NCI-H1105 (cell line): ENCODE results near the gene IQCK.
"Not testable (repeated sequence)": the region's sequence is repeated elsewhere in the genome, so short reads cannot be mapped to it uniquely, and the experiment has no call there.

Experiments
- DNase-seq: peaks from one replicate; lab custom pipeline; 2025; lab: John Stamatoyannopoulos, UW

Gene IQCK

GRCh38 chr16:19757762-19758595, 39.9 kb downstream of the IQCK start:
- DNase-seq, result no peak

- no peak for DNase-seq
Observed at GRCh38 chr16:19760356-19761060, 42.4 kb downstream of the IQCK start.

GRCh38 chr16:19765860-19766553, 47.9 kb downstream of the IQCK start:
- no peak for DNase-seq

DNA sequence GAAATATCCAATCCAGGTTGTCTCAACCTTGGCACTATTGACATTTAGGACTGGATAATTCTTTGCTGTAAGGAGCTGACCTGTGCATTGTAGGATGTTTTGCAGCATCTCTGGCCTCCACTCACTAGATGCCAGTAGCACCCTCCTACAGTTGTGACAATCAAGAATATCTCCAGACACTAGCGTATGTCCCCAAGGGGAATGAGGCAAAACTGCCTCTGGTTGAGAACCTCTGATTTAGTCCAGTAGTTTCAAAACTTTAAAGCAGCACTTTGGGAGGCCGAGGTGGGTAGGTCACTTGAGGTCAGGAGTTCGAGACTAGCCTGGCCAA, 48.4 kb downstream of the IQCK start:
- DNase-seq, result no peak

GRCh38 chr16:19766988-19767387, 48.9 kb downstream of the IQCK start:
- DNase-seq, result no peak

DNA sequence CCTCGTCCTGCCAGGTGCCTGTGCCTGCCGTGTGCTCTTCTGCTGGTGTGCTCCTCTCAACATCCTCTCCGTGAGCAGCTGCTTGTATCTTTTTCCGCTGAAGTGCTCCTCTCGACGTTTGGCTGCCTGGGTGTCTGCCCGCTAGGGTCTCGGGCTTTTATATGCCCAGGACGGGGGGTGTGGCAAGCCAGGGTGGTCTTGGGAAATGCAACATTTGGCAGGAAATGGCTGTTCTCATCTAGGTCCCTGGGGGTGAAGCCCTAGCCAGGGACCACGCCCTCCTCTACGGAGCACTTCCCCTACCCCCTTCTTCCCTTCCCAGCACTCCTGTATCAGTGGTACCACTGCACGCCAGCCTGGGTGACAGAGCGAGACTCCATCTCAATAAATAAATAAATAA, 49.4 kb downstream of the IQCK start:
- no peak for DNase-seq

DNA sequence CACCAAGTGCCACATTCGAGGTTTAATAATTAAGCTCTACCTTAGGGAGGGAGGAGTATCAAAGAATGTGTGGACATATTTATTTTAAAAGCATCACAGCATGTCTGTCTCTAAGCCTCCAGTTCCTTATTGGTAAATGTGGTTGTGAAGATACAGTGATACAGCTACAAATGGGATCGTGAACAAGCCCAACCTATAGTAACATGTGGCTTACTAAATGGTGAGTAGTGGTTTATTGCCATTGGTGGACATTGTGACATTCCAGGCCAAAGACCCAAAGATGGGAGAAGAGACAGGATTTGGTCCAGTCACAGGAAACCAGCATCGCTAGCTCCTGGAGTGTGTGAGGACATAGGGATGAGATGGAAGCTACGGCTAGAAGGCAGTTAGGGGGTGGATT, 51.2 kb downstream of the IQCK start:
- no peak for DNase-seq

GRCh38 chr16:19771040-19771439, 53.0 kb downstream of the IQCK start:
- DNase-seq, result no peak

GRCh38 chr16:19771796-19772195, 53.7 kb downstream of the IQCK start:
- DNase-seq, result no peak

GRCh38 chr16:19774024-19774423, 56.0 kb downstream of the IQCK start:
- no peak for DNase-seq

DNA sequence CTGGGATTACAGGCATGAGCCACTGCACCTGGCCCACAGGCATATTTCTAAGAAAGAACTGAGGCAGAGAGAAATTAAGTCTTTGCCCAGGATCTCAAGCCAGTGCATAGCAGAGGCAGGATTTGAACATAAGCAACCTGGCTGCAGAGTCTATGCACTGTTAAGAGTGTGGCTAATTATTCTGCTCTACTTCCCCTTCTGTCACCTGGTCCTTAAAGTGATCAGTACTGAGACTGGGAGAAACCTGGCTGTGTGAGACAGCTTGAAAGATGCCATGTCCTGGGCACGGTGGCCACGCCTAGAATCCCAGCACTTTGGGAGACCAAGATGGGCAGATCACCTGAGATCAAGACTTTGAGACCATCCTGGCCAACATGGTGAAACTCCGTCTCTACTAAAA, 58.1 kb downstream of the IQCK start:
- DNase-seq, result no peak

DNA sequence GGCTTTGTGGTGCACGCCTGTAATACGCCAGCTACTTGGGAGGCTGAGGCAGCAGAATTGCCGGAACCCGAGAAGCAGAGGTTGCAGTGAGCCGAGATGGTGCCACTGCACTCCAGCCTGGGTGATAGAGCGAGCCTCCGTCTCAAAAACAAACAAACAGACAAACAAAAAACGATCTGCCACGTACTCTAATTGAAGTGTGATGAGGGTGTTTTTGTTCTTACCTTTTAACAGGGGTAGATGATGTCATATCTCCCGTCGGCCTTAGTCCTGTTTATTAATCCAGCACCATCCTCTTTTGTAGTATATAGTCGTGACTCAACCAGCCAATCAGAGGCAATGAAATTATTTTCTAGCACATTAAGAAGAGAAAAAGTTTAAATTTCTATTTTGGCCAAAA, 58.5 kb downstream of the IQCK start:
- DNase-seq, result no peak

GRCh38 chr16:19780321-19780720, 62.2 kb downstream of the IQCK start:
- no peak for DNase-seq

DNA sequence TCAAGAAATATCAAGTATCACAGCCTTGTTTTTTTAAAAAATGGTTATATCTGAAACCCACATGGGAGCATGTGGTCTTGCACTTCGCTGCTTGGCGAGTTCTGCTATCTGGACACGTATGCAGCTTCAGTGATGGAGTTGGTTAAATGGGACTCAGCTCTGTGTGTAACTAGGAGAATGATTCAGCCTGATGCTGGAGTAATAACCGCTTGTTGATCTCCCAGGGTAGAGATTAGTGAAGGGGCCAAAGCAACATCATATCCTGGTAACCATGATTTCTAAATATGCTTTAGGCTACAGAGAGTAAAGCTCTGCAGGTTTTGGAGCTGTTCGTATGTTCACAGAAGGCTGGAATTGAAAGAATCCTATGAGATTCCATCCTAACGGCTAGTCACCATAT, 63.2 kb downstream of the IQCK start:
- DNase-seq, result no peak

GRCh38 chr16:19783363-19784182, 65.5 kb downstream of the IQCK start:
- no peak for DNase-seq

DNA sequence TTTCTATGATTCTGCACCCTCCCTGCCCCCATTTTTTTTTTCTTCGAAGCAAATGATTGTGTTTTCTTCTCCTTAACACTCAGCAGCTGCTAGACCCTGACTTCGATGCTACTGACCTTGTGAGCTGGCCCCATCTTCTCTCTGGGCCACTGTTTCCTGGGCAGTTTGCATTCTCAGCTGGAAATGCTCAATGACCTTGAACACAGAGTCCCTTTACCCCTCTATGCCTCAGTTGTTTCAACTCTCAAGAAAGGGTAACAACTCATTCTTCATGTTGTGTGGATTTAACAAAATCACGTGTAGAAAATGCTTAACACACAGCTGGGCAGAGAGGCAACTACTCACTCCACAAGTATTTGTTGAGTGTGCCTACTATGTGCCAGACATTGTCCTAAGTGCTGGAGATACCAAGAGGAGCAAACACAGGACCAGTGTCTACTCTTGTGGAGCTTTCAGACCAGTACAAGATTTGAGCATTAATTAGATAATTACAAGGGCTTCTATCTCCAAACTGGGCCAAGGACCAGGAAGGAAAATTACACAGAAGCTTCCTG, 66.2 kb downstream of the IQCK start:
- no peak for DNase-seq

DNA sequence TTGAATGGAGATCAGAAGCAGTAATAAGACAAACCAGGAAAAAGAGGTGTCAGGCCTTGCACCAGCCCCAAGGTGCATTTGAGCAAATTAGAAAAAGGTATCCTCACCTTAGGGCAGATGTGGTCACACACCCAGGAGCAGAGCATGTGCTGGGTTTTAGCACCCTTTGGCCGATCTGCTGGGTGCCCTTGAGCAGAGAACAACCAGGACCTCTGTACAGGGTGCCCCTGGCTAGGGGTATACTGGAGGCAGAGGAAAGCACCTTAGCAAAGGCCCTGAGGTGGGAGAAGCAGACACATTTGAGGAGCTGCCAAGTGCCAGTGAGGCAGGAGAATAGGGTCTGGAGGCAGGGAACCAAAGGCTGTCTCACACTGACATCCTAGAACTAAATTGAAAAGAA, 67.0 kb downstream of the IQCK start:
- no peak for DNase-seq

DNA sequence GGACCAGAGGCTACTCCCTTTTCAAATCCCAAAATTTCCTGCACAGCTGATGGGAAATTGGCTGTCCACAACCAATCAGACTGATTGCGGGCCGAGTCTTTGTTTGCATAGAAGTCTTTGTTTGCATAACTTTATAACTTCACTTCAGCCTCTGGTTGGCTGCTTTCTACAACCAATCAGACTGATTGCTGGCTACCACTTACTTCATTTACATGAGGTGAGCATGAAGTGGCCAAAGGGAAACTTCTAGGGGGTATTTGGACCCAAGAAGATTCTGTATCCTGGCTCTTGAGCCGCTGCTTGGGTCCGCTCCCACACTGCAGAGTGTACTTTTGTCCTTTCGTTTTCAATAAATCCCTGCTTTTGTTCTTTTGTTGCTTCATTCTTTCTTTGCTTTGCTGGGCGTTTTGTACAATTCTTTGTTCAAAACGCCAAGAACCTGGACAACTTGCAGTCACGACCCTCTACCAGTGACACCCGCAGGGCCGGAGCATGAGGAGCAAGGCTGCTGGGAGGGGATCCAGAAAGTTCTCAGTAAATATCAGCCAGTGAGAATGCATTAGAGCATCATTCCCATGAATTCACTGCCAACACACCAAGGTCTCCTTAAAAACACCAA, 67.5 kb downstream of the IQCK start:
- DNase-seq, result no peak

DNA sequence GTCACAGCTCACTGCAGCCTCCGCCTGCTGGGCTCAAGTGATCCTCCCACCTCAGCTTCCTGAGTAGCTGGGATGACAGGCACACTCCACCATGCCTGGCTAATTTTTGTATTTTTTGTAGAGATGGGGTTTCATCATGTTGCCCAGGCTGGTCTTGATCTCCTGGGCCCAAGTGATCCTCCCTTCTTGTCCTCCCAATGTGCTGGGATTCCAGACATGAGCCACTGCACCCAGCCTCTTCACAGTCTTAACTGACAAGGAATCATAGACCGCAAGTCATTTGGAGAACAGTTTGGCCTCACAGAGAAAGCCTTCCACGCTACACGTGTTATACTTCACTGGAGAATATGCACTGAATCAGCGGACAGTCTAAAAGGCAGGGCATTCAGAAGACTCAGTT, 83.3 kb downstream of the IQCK start:
- not testable (repeated sequence) for DNase-seq

- not testable (repeated sequence) for DNase-seq
Observed at GRCh38 chr16:19801824-19802223, 83.8 kb downstream of the IQCK start.

DNA sequence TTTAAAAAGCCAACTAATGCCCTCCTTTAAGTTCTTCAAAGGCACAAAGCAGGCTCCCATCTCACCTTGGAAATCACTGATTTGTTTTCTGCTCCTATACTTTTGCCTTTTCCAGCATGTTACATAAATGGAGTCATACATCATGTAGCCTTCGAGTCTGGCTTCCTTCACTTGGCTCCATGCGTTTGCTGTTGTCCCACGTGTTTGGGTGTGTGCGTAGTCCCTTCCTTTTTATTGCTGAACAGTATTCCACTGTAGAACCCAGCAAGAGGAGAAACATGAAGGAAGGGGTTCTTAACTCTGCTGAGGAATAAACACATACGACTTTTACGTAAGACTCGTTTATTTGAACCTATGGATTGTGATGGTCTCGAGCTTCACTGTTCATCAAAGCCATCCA, 84.5 kb downstream of the IQCK start:
- no peak for DNase-seq
